Large intestine (tissue), 3 donors: ENCODE data around the gene CSHL1. TPM values are rescaled to one million over a fixed set of nuclear protein-coding genes. Genes with fewer than 3 reads are reported as not detected.
"Not testable (repeated sequence)": the region's sequence is repeated elsewhere in the genome, so short reads cannot be mapped to it uniquely, and the experiment has no call there.

Experiments used
- DNase-seq, 2 donors: peaks; one replicate each; pipeline versions ENCODE4 v3.0.0 to v3.0.0-alpha.2; 2013
- H3K27ac ChIP-seq: one replicate; pipeline ENCODE4 v1.5.1; 2013; ENCODE audit warnings: low read length
- H3K27me3 ChIP-seq: 2 replicates; pipeline ENCODE4 v1.6.1; 2013; ENCODE audit warnings: low read length; ENCODE audit not compliant: control insufficient read depth, insufficient read depth
- H3K36me3 ChIP-seq: 2 replicates; pipeline ENCODE4 v1.6.1; 2013; ENCODE audit warnings: low read length; ENCODE audit not compliant: control insufficient read depth, insufficient read depth
- H3K4me1 ChIP-seq: one replicate; pipeline ENCODE4 v1.6.1; 2013; ENCODE audit warnings: low read length; ENCODE audit not compliant: control insufficient read depth, insufficient read depth
- H3K4me3 ChIP-seq: one replicate; pipeline ENCODE4 v1.5.1; 2013; ENCODE audit warnings: low read length
- H3K9me3 ChIP-seq: one replicate; pipeline ENCODE4 v1.6.1; 2013; ENCODE audit warnings: mild to moderate bottlenecking, low read depth, low read length, moderate library complexity; ENCODE audit not compliant: control insufficient read depth
- WGBS: methylation state at CpG from one replicate; pipeline ENCODE4 v1.1.5; 2013; ENCODE audit warnings: low lambda C conversion rate; ENCODE audit not compliant: insufficient coverage; 5-methylcytosine and 5-hydroxymethylcytosine counted together
- polyA plus RNA-seq: library from polyadenylated mRNA; unstranded; fragments of 120-200 nt; gene quantifications from one replicate; pipeline ENCODE4 v1.2.1, GENCODE V29; 2013

Gene CSHL1
- polyA plus RNA-seq, 1 donor = not detected

DNA sequence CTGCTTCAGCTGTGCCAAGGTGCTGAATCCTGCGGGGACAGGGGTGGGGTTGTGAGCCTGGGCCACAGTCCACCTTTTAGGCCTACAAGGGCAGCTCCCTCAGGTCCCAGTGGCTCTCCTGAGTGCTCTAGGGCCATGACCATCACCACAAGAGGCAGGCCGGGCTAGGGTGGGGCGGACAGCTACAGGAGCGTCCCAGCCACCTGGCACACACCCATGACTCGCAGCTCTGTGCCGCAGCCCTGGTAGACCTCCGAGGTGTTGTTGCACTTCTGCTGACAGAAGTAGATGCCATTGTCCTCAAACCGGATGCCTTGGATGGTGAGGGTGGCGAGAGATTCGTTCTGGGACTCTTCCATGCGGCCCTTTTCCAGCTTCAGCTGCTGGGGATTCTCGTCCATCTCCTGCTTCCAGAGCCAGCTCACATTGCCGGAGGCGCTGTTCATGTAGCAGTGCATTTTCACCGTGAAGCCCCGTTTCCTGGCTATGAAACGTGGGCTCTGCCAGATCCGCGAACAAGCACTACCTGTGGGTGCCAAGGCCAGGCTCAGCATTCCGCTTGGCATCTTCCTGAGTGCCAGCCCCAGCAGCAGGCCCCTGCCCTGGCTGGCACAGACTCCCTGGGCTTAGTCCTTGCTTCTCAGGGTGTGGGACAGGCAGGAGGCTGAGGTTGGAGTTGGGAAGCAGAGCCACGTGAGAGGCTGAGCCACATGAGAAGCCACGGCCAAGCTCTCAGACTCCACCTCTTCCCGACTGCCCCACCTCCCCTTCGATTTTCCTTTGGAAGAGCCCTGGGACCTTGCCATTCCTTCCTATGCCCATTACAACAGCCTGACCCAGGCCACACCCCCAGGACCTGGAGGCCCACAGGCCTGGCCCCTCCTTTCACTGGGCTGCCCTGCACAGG is 19.1 kb upstream of the CSHL1 start:
- Histone ChIP-seq H3K4me3 (no peak overlapping the region), H3K36me3 (no peaks in the 10 kb centered on the region), H3K27me3 (no peaks in the 10 kb centered on the region), H3K4me1 (no peaks in the 10 kb centered on the region), H3K9me3 (no peaks in the 10 kb centered on the region), H3K27ac (no peak overlapping the region)
- DNase-seq = no peak
- WGBS = no CpG with 5 or more reads among the region's 24 CpGs

DNA sequence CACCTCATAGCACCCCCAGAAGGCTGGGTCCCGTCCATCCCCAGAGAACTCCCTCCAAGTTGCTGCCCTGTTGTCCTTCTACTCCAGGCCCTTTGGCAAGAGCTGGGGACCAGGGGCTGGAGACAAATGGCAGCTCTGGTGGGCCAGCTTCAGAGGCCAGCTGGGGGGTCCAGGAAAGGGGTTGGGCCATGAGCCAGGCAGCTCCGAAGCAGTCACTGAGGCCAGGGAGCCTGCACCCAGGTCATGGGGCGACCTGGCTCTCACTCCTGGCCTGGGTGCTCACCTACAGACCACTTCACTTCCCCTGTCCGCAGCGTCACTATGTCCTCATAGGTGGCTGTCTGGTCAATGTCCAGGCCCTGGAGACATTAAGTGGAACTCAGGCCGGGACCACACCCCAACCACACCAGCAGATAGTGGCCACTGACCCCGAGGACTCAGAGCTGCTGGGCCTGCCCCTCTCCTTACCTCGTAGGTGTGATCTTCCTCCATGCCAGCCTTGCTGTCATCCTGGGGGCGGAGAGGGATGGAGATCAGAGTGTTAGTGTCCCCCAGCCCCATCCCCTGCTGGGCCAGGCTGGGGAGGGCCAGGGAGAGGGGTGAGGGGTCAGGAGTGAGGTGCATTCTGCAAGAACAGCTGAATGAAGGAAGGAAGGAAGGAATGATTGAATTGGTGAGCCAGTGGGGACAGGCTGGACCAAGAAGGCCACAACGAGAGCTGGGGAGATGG is 18.1 kb upstream of the CSHL1 start:
- no peak overlapping the region for H3K4me3 ChIP-seq
- no peaks in the 10 kb centered on the region for H3K9me3 ChIP-seq
- H3K27me3 ChIP-seq = no peaks in the 10 kb centered on the region
- no CpG with 5 or more reads among the region's 10 CpGs for WGBS
- H3K27ac ChIP-seq = no peak overlapping the region
- no peaks in the 10 kb centered on the region for H3K36me3 ChIP-seq
- no peak for DNase-seq
- no peaks in the 10 kb centered on the region for H3K4me1 ChIP-seq

DNA sequence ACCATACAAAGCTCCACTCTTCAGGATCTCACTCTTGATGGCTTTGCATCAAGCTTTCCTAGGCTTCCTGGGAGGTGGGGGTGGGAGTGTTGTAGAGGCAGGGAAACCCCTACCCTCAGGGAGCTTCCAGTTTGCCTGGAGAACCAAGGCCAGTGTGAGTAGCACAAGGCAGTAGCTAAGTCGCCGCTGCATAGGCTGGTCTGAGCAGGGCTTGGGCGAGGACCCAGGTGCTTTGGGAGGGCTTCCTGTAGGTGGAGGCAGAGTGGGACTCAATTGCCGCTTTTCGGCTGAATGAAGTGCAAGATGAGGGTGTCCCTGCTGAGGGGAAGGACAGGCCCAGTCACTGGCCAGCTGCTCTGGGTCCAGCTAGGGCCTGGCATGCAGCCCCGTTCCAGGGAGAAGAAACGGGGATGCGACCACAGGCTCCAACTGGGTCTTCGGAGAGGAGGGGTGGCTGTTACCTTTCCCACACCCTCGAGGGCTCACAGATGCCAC is 17.2 kb upstream of the CSHL1 start:
- no peak for DNase-seq
- Histone ChIP-seq H3K36me3 (no peaks in the 10 kb centered on the region), H3K27me3 (no peaks in the 10 kb centered on the region), H3K9me3 (no peaks in the 10 kb centered on the region), H3K4me3 (no peak overlapping the region), H3K4me1 (no peaks in the 10 kb centered on the region), H3K27ac (no peak overlapping the region)
- WGBS = no CpG with 5 or more reads among the region's 10 CpGs

DNA sequence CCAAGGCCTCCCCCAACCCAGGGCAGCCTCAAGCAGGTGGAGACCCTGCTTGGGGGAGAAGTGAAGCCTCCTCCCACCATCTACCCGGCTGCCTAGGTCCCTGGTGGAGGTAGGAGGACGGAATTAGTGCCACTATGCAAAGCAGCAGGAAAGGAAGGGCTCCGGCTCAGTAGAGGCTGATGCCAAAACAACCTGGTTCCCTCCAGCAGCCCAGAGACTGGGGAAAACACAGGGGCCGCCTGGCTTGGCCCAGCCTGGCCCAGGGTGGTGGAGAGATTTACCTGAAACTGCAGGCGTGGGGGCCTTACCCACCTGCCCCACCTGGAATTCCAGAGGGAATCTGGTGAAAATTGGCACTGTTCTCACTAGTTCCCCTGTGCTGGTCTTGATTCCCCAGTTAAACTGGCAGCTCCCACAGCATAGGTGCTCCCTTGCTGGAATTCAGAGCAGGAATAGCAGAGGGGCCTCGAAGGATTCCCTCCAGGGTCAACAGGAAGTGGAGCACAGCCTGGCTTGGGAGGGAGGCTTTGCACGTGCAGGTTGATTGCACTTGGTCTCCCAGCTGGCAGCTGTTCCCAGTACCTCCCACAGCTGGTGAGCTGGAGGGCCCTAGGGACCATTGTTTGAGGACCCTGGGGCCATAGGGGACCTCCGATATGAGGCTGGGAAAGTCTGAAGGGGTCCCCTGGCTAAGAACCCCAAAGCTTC is 16.6 kb upstream of the CSHL1 start:
- Histone ChIP-seq H3K27me3 (no peaks in the 10 kb centered on the region), H3K36me3 (no peaks in the 10 kb centered on the region), H3K4me3 (no peak overlapping the region), H3K27ac (no peak overlapping the region), H3K4me1 (no peaks in the 10 kb centered on the region), H3K9me3 (no peaks in the 10 kb centered on the region)
- no CpG with 5 or more reads among the region's 8 CpGs for WGBS
- no peak for DNase-seq

DNA sequence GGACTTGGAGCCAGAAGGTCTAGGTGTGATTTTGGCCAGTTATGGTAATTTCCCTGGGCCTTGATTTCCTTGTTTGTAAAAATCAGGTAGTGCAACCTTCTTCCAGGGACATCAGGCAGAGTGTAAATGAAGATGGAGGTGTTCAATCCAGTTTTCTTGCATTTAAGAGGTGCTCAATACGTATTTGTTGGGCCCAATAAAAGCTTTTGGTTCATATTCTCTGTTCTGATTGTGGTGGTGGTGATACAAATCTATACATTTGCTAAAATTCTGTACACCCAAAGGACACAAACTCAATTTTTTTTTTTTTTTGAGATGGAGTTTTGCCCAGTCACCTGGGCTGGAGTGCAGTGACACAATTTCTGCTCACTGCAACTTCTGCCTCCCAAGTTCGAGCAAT is 15.1 kb upstream of the CSHL1 start:
- no peak for DNase-seq
- Histone ChIP-seq H3K4me3 (no peak overlapping the region), H3K27ac (no peak overlapping the region), H3K36me3 (no peaks in the 10 kb centered on the region), H3K27me3 (no peaks in the 10 kb centered on the region), H3K9me3 (no peaks in the 10 kb centered on the region), H3K4me1 (no peaks in the 10 kb centered on the region)
- WGBS = no CpG with 5 or more reads among the region's 2 CpGs

DNA sequence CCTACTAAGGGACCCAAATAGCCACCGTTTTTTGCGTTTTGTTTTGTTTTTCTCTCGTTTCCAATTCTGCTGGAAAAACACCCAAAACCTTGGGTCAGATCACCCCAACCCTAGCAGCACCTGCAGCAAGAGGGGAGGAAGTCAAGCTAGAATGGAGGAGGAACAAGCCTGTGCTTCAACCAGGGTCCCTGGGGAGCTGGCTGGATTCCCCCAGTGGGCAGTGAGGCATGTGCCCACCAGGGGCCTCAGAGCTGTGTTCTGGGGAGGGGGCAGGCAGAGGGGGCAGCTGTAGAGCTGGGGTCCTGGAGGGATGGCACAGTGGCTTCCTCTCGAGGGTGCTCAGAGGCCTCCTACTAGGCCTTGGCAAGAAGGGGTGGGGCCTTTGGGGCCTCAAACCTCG is 14.6 kb upstream of the CSHL1 start:
- no CpG with 5 or more reads among the region's 5 CpGs for WGBS
- no peaks in the 10 kb centered on the region for H3K4me1 ChIP-seq
- no peaks in the 10 kb centered on the region for H3K27me3 ChIP-seq
- no peak overlapping the region for H3K4me3 ChIP-seq
- DNase-seq = no peak
- H3K9me3 ChIP-seq = no peaks in the 10 kb centered on the region
- H3K27ac ChIP-seq = no peak overlapping the region
- H3K36me3 ChIP-seq = no peaks in the 10 kb centered on the region

DNA sequence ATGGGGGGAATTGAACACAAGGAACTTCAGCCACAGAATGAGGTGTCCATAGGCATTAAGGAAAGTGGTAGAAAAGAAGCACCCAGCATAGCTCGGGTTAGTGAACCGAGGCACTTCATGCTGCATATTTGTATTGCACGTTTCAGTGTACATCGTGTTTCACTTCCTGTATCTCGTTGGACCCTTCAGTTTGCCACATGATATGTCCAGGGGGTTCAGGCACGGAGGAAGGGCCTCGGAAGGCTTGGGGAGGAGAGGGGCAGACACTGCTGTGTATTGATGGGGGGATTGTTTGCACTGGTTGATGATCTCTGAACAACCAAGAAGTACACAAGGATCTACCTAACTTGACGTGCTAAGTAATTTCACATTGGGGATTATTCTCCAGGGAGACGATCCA is 11.3 kb upstream of the CSHL1 start:
- not testable (repeated sequence) for DNase-seq, H3K4me1 ChIP-seq, H3K36me3 ChIP-seq, H3K4me3 ChIP-seq, H3K9me3 ChIP-seq, H3K27me3 ChIP-seq, H3K27ac ChIP-seq
- WGBS = no CpG with 5 or more reads among the region's 9 CpGs

DNA sequence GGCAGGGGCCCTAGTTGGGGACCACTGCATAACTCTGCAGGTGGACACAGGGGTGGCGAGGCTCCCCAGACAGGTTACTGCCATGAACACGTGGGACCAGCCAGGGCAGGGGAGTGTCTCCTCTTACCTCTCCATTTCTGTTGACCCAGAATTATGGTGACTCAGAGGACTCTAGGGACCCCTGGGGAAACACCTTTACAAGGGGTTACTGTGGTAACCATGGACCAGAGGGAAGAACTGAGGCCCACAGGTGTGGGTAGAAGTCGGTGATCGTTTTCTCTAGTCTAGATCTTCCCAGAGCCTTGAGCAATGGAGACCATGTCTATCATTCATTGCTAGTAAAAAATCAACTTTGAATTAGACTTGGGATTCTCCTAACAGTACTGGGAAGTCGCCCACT is 9.7 kb upstream of the CSHL1 start:
- not testable (repeated sequence) for H3K36me3 ChIP-seq, DNase-seq, H3K27me3 ChIP-seq, H3K9me3 ChIP-seq, H3K27ac ChIP-seq, H3K4me1 ChIP-seq, H3K4me3 ChIP-seq
- WGBS = no CpG with 5 or more reads among the region's 5 CpGs

DNA sequence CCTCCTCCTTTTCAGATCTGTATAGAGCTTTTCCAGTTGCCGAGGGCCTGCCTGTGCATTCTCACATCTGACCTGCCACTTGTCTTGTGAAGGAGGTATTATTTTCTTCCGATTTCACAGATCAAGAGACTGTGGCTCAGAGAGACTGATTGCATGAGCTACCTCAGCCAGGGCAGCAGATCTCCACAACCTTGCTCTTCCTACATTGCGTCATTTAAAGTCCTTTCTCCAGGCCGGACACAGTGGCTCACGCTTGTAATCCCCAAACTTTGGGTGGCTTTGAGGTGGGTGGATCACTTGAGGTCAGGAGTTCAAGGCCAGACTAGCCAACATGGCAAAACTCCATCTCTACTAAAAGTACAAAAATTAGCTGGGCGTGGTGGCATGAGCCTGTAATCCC is 9.0 kb upstream of the CSHL1 start:
- H3K4me3 ChIP-seq, H3K4me1 ChIP-seq, DNase-seq, H3K27me3 ChIP-seq, H3K27ac ChIP-seq, H3K36me3 ChIP-seq, H3K9me3 ChIP-seq: not testable (repeated sequence)
- WGBS = no CpG with 5 or more reads among the region's 6 CpGs

DNA sequence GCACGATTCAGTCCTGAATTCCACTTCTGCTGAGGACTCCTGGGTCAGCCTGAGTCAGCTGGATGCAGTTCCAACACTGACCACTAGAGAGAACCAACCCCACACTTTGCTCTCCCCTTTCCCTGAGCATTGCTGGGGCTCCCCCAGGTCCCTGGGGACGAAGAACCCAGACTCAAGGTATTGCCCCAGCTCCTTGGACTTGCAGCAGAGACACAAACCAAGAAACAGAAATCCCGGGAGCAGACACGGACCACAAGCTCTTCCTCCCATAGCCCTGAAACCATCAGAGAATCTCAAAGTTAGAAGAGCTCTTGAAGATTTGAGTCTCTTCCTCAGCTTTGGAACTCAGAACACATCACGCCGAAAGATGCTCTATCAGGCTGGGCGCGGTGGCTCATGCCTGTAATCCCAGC is 8.3 kb upstream of the CSHL1 start:
- peaks cover 4% of the 10 kb centered on the region for H3K27me3 ChIP-seq
- H3K27ac ChIP-seq = no peak overlapping the region
- WGBS = no CpG with 5 or more reads among the region's 8 CpGs
- H3K36me3 ChIP-seq = no peaks in the 10 kb centered on the region
- no peaks in the 10 kb centered on the region for H3K4me1 ChIP-seq
- H3K4me3 ChIP-seq = no peak overlapping the region
- DNase-seq = peak; percentile 40 to 44
- no peaks in the 10 kb centered on the region for H3K9me3 ChIP-seq
